Measurements from ENCODE around the gene ZNF808.
"Not testable (repeated sequence)": the region's sequence is repeated elsewhere in the genome, so short reads cannot be mapped to it uniquely, and the experiment has no call there.

The ZNF808 gene

GRCh38 chr19:52600639-52601024 lies 73.2 kb downstream of the ZNF808 start:
- no peak for DNase-seq (ENCODE audit: low spot score)

DNA sequence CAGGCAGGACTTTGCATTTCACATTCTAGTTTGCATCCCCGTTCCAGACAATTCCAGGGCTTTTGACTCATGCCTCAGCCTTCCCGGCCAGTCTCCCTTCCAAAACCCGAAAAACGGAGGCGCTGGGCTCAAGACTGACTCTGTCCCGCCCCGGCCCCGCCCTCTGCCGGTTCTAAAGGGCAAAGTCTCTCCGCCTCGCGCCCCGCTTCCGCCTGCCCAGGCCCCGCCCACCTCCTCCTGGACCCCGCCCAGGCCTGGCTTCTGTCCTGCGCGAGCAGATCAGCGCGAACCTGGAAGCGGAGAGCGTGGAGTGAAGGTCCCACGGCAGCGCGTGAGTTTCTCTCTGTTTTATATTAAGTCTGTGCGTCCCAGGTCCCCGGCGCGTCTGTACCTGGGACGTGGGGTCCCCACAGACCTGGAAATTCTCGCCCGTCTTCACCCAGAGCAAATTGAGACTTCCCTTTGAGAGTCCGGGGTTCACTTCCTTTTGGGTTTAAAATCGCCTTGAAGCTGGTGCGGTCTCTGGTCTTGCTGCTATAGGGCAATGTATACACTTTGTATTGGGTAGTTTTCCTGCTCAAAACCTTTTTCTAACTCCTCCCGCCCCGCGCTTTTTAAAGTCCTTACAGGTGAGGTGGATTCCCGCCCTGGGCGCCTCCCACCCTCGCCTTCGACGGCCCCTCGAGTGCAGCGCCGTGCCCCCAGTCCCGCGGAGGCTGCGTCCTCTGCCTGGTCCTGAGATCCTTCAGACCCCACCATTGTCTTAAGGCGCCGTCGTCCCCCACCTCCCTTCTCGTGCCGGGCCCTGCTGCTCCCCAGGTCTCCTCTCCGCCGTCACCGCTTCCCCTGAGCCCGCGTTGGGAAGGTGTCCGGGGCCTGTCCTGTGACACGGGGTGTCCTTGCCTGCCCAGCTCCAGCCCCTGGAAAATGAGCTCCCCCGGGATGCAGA lies 73.8 kb downstream of the ZNF808 start:
- DNase-seq (ENCODE audit: low spot score): peak; percentile 93

DNA sequence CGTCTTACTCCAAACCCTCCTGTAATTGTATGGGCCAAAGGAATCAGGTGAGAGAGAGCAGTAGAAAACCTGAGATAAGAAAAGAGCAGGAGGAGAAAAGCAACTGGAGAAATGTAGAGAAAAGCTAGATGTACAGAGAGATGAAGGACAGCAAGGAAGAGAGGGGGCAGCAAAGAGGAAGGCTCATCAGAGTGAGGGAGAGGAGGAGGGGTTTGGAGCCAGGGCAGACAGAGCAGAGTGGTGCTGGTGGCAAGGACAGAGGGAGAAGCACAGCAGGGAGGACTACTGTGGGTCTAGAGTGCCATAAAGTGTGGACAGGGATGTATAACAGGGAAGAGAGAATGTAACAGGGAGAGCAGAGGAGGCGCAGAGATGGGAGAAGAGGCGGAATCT lies 74.5 kb downstream of the ZNF808 start:
- not testable (repeated sequence) for DNase-seq (ENCODE audit: low spot score)

GRCh38 chr19:52602941-52603340 lies 75.5 kb downstream of the ZNF808 start:
- no peak for DNase-seq (ENCODE audit: low spot score)

DNA sequence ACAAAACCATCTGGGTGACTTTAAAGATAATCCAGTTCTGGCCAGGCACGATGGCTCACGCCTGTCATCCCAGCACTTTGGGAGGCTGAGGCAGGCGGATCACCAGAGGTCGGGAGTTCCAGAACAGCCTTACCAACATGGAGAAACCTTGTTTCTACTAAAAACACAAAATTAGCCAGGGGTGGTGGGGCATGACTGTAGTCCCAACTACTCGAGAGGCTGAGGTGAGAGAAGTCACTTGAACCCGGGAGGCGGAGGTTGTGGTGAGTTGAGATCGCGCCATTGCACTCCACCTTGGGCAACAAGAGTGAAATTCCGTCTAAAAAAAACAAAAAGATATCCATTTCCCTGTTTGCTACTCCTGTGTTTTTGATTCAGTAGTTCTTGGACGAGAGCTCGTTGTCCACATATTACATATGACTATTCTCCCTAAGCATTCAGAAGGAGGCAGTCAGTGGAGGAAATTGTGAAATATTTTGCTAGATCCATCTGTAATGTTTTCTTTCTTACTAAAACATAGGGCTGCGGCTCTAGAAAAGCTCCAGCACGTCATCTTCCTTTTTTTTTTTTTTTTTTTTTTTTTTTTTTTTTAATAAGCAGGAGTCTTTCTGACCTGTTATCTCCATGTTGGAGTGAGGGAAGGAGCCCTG lies 76.2 kb downstream of the ZNF808 start:
- DNase-seq (ENCODE audit: low spot score): no peak
